Activated gamma-delta T cell treated with anti-CD3 and anti-CD28 coated beads, Interleukin-2, amount 50 U/mL, for 16 hours (primary cell): Measurements from ENCODE around the gene IL2RG.

Experiments used
- DNase-seq: peaks from one replicate; pipeline ENCODE4 v3.0.0-alpha.2; 2020; ENCODE audit warnings: low read depth

IL2RG gene

DNA sequence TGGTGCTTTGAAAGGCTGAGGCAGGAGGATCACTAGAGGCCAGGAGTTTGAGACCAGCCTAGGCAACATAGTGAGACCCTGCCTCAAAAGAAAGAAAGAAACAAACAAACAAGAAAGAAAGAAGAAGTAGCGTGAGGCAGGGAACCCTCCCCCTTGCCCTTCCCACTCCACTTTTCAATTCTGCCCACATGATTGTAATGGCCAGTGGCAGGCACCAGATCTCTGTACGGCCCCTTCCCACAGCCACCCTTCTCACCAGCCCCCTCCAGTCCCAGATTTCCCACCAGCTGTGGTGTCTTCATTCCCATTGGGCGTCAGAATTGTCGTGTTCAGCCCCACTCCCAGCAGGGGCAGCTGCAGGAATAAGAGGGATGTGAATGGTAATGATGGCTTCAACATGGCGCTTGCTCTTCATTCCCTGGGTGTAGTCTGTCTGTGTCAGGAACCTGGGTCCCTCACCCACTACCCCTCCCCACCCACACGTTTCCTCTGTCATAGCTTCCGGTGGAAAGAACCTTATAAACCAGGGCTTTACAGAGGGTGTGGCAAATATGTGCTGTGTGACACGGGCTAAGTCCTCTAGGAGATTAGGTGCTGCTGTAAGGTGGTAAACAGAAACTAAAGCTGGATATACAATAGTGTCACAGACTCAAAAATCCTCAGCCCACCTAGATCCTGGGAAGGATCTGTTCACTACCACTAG, at the start of gene IL2RG:
Gene IL2RG, minus strand, starts transcription at position 437 of the 703 bp plus-strand sequence. Its CDS starts 38 bp downstream, at position 399.
- peak; percentile 74 for DNase-seq

DNA sequence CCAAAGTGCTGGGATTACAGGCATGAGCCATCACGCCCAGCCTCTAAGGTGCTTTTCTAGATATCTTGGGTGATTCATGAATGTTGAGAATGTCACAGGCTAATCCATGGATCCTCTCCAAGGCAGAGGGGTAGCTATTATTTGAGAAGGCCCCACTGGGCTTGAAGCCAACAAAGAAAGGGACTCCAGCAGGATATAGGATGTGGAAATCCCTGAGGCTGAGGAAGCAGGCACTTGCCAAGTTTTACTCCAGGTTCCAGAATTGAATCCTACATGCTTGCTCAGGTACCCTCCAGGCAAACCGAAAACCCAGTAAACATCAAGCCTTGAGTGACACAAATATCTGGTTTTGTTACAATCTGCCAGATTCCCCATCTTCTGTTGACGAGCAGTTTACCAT, 49.1 kb upstream of the IL2RG start:
- no peak for DNase-seq

DNA sequence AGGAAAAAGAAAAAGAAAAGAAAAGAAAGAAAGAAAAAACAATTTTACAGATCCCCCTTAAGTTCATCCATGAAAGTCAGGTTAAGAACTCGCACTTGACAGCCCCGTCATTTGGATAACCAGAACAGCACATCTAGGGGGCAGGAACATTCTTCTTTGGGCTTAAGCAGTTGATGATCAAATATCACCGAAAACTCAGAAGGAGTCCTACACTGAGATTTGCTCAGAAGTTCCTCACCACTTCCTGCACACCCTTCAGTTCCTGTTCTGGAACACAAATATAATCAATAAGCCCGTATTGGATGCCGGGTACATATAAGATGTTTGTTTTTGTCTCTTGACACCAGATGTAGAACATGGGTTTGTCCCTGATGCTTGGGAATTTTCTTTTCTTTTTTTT, 48.0 kb upstream of the IL2RG start:
- DNase-seq, result no peak

DNA sequence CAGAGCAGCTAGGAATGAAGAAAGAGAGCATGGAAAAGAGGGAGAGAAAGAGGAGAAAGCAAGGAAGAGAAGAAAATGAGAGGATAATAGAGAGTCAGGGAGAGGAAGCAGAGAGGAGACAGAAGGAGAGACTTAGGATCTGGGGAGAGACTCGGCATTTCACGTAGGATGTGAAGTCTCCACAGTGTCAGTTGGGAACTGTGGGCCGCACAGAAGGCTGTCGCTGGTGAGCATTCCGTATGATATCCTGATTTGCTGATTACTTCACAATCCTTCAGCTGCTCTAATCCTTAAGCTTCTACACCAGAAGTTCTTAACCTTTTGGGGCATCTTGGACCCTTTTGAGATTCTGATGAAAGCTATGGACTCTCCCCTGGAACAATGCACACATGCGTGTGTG, 47.2 kb upstream of the IL2RG start:
- DNase-seq, result no peak

DNA sequence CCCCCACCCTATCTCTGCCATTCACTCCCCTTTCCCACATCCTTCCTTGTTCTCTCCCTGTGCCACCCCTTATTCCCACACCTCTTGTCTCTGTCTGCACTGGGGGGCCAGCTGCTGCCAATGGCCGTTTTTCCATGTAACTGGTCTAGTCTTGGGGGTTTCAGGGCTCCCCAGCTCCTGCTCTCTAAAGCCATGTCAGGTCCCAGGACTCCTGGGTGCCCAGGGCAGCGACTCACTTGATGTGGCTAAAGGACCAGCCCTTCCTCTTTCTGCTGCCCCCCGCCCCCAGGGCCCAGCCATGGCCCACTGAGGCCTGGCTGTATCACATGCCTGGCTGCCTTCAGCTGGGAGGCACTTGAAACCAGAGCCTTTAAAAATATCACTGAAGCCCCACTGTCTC, 43.3 kb upstream of the IL2RG start:
- DNase-seq, result no peak

DNA sequence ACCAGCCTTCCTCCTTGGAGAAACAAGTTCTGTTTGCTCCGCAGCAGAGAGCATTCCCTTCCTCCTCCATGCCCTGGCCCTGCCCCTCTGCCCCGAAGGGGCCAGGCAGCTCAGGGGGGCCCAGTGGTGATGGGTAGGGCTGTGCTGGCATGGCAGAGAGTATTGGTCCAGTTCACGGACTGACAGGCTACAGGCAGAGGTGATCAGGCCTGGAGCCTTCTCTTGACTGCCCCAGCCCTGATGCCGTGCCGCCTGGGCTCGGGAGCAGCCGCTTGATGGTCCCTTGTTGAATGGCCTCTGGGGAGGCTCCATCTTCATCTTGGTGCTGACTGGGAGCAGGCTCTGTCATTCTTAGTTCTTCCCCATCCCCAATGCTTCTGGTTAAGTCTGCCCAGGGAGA, 42.8 kb upstream of the IL2RG start:
- no peak for DNase-seq

DNA sequence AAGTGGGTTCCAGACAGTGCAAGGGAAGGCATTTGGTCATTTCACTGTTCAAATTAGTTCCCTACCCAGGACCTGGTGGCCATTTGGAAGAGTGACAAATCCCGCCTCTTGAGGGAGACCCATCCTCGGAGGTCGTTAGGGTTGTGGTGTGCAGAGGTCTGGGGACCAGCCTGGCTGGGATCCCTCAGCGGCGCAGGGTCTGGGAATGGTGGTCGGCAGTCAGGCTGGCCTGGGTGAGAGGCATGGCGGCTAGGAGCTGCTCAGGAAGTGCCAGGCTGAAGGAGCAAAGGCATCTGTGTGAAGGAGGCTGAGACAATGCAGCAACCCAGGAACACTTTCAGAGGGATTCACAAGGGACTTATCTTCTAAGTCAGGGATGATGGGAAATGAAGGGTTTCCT, 40.0 kb upstream of the IL2RG start:
- DNase-seq, result no peak

DNA sequence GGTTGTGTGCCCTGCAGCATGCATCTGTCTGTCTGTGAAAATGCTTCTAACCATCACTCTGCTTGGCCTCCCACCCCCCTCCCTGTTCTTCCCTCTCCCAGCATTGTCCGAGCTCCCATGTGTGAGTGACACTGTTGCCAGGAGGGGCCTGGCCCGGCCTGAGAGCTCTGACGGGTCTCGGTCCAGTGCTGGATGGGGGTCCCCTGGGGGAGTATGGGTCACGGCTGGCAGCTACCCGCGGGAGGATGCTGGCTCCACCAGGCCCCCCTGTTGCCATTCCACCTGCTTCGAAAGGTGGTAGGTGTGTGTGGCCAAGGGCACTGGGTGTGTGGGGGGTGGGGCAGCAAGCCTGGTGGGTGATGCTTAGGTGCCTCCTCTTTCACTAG, 36.9 kb upstream of the IL2RG start:
- DNase-seq, result no peak

DNA sequence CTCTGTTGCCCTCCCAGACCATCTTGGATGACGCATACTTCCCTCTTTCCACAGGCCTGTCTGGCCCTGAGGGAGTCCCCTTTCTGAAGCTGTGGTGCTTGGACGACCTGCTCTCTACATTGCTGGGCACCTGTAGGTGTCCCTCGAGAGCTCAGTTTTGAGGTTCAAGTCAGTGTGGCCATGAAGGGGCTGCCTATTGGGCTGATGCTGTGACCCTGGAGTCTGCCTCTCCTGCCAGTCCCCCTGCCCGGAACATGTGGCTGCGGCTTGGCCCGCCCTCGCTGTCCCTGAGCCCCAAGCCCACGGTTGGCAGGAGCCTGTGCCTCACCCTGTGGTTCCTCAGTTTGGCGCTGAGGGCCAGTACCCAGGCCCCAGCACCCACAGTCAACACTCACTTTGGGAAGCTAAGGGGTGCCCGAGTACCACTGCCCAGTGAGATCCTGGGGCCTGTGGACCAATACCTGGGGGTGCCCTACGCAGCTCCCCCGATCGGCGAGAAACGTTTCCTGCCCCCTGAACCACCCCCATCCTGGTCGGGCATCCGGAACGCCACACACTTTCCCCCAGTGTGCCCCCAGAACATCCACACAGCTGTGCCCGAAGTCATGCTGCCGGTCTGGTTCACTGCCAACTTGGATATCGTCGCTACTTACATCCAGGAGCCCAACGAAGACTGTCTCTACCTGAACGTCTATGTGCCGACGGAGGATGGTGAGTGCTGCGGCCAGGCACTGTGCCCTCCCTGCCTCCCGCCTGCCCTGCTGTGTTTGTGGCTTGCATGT, 36.3 kb upstream of the IL2RG start:
- no peak for DNase-seq

DNA sequence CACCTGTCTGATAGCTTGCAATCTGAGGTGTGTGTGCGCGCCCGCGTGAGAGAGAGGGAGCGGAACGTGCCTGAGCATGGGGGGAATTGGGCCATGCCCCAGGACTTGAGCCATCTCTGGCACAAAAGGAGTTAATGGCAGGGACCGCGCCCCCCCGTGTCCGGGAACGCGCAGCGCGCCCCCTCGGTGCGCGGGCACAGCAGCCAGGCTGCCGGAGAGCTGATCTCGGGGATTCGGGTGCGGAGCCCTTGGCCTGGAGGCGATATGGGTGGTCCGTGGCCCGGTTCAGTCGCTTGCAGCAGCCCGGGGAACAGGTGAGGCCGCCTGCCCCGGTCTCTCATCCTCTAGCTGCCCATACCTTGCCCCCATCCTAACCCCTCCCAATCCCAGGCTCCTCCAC, 33.3 kb upstream of the IL2RG start, which contains the start of gene NLGN3:
Gene NLGN3, plus strand, starts transcription at position 191 of the 400 bp plus-strand sequence. CDS start 2,909 bp downstream, outside the sequence.
- no peak for DNase-seq

DNA sequence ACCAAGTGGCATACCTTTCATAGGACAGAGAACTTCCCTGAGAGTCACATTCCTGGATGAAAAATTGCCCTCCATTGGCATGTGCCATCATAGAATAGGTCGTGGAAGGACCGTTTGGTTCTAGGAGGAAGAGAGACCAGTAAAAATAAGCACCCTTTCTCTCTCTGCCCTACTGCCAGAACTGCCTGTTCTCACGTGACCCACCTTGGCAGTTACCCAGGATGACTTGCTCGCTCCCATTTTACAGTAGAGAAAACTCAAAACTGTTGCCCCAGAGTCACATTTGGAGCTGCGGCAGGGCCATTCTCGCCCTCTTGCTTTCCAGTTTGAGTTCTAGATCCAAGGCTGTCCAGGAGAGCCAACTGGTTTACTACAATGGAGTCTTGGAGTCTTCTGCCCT, 32.1 kb upstream of the IL2RG start:
- DNase-seq, result no peak

DNA sequence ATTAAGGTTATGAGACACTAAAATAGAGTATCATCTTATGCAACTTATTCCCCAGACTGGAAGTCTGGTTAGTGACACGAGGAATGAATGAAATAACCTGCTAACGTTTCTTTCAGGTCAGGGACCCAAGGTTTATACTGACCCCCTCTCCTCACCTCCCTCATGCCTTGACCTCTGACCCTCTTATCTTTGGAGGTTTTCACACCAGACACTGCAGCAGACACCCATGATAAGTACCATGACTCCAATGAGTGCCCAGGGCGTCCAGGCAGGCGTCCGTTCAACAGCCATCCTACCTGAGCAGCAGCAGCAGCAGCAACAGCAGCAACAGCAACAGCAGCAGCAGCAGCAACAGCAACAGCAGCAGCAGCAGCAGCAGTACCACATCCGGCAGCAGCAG, 29.1 kb upstream of the IL2RG start:
- DNase-seq, result no peak

DNA sequence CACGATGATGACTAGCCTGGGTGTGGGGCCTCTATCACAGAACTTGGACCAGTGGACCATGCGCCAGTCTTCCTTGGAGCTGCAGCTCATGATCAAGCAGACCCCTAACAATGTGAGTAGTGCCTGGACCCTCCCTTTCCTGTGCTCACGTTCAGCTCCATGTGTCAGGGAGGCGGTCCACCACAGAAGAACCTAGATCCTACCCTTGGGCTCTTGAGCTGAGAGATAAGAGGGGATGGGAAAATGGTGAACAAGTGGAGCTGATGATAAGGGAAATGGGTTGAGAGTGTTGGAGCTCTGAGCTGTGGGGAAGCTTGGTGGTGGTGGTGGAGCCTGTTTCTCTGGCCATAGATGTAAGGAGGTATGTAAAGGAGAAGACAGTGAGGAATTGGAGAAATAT, 20.1 kb upstream of the IL2RG start:
- no peak for DNase-seq

DNA sequence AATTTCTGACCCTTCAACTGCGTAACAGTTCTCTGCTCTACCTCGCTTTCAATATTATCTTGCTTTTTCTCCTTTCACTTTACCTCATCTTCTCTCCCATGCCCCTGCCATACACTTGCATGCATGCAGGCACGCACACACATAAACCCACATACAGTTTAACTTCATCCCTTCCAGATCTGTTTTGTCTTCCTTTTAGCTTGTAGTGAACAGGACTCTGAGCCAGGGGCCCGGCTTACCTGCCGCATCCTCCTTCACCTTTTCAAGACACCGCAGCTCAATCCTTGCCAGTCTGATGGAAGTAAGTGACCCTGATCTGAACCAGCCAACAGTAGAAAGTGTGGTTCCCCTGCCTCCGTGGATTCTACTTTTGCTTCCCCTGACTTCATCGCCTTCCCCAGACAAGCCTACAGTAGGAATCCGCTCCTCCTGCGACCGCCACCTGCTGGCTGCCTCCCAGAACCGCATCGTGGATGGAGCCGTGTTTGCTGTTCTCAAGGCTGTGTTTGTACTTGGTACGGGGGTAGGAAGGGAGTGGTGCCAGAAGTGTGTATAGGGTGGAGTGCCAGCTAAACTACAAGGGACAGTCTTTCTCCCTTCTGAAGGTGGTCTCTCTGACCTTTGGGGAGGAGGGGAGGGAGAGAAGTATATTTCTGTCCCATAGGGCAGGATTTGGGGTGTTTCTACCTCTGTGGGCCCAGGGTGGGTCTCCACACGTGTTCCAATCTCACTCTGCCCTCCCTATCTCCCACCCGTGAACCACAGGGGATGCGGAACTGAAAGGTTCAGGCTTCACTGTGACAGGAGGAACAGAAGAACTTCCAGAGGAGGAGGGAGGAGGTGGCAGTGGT, 17.8 kb upstream of the IL2RG start:
- DNase-seq, result peak; percentile 56

DNA sequence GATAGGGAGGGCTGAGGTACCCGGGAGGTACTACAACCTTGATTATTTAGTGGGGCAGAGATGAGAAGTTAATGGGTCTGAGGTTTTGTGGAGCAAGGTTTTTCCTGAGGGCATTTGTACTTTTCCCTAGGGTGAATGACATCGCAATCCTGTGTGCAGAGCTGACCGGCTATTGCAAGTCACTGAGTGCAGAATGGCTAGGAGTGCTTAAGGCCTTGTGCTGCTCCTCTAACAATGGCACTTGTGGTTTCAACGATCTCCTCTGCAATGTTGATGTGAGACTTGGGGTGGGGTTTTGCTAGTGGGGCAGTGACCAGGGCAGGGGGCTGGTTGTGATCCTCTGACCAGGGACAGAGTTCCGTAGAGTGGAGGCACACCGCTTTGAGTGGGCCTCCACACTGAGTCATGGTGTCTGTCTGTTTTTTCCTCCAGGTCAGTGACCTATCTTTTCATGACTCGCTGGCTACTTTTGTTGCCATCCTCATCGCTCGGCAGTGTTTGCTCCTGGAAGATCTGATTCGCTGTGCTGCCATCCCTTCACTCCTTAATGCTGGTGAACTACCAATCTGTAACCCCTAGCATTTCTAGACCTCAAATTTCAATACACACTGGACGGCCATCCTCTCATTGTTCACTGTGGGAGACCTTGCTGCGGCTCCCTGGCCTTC, 16.9 kb upstream of the IL2RG start:
- DNase-seq, result no peak

DNA sequence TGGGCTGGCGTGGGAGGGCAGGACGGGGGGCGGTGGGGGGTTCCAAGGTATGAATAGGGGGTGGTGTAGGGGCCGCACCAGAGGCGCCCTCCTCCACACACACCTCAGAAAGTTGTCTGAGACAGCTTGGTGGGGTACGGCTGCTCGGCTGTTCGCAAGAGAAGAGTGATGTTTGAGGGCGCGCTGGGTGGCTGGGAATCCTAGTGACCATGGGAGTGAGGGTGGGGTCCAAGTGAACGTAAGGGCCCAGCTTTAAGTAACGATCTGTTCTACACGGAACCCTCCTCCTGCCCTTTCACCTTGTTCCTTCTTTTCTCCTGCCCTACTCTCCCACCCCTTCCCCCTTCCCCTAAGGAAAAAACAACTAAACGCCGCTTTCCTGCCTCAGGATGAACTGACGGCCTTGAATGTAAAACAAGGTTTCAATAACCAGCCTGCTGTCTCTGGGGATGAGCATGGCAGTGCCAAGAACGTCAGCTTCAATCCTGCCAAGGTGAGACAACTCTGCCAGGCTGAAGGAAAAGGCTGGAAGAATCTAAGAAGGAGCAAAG, 7.7 kb upstream of the IL2RG start:
- DNase-seq, result no peak

DNA sequence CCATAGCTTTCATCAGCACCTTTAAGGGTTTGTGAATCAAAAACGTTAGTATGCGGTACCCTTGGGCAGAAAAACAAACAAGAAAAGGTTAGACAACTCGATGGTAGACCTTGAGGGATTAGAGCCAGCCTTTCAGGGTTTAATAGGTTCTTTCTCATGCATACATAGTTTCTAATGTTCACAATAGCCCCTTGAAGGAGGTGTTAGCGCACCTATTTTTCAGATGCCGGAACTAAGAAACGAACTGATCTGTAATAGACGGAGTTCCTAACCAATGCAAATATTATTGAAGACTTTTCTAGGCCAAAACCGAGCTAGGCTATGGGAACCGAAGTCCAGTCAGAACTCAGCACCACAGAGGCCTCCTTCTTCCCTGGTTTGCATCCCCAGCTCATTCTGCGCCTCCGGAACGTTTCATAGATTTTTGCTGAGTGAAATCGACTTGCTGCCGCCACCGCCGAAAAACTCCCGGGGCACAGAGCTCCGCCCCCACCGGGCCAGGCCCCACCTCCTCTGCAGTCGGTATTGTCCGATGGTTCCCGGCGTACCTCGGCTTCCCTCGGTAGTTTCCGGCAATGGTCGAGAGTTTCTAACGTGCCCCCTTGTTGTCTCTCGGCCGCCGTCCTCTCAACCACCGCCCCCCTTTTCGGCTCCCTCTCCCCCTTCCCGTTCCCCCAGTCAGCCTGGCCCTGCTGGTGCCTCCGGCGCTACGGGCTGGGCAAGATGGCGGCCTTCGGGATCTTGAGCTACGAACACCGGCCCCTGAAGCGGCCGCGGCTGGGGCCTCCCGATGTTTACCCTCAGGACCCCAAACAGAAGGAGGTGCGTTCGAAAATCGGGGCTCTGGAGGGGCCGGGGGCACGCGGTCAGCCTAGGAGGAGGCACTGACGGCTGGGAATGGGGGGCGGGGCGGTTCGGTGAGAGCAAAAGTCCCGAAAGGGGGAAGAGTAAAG, 6.9 kb upstream of the IL2RG start, which contains the start of gene MED12:
Gene MED12, plus strand, starts transcription at position 565 of the 953 bp plus-strand sequence. Its CDS starts 159 bp downstream, at position 724.
- peak; percentile 67 for DNase-seq

DNA sequence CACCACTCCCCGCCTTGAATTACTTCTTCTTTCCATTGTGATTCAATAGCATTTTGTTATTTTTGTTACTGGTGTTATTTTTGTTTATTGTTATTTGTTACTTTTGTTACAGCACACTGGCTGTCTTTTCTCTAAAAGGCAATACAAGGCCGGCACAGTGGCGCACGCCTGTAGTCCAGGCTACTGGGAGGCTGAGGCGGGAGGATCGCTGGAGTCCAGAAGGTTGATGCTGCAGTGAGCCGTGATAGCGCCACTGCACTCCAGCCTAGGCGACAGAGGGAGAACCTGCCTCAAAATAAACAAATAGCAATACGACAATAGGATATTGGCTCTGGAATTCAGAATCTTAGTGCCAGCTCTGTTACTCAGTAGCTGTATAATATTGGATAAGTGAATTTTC, 6.0 kb upstream of the IL2RG start:
- no peak for DNase-seq

DNA sequence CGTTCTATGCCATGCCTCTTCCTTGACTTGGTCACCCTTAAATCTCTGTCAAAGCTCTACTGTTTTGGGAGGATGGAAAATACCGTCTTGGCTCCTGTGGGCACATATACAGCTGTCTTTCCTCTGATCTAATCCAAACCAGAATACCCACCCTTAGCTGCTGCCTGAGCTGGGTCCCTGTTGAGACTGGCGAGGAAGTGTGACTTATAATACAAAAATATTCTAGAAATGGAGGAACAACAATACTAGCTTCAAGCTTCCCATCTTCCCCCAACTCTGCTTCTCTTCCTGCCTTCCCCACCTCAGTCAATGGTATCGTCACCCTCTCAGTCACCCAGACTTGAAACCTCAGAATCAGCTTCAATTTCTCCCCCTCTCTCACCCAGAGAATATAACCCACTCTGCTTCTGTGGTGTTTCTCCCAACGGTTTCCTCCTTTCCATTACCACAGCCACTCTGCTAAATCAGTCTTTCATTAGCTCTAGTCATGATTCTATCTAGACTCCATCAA, 599 bp upstream of the IL2RG start:
- DNase-seq, result no peak

DNA sequence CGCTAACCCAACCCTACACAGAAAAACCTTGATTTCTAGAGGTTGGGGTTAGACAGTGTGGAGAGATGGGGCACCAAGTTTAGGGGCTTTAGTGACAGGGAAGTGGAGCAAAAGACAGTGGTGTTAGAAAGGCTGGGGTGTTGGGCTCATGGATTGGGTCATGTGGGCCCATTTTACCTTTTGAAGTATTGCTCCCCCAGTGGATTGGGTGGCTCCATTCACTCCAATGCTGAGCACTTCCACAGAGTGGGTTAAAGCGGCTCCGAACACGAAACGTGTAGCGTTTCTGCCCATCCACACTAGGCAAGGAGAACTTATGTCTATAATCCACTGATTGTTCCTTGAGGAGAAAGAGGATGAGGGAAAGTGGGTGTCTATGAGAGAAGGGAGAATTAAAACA, 2.3 kb downstream of the IL2RG start:
- DNase-seq, result no peak
